Spinal cord (tissue), 10 donors: ENCODE measurements around the gene SEZ6. TPM values are rescaled to one million over a fixed set of nuclear protein-coding genes. Genes with fewer than 3 reads are reported as not detected.
A peak's percentile ranks its signal among the peaks of the same experiment; 100 is the strongest.

Experiments
- DNase-seq, 6 donors: peaks; one replicate each; pipeline versions ENCODE4 v3.0.0 to v3.0.0-alpha.2; 2013 to 2015; ENCODE audit warnings: low spot score in 6 of 6, low read depth in 4 of 6
- H3K27ac ChIP-seq: one replicate; pipeline ENCODE4 v1.5.1; 2013; ENCODE audit warnings: low read depth, low read length, control low read depth
- H3K27me3 ChIP-seq: one replicate; pipeline ENCODE4 v1.6.1; 2013; ENCODE audit warnings: low read length; ENCODE audit not compliant: control insufficient read depth, insufficient read depth
- H3K36me3 ChIP-seq: one replicate; pipeline ENCODE4 v1.6.1; 2013; ENCODE audit warnings: low read length; ENCODE audit not compliant: control insufficient read depth, insufficient read depth
- H3K4me1 ChIP-seq: one replicate; pipeline ENCODE4 v1.6.1; 2013; ENCODE audit warnings: low read length; ENCODE audit not compliant: control insufficient read depth, insufficient read depth
- H3K4me3 ChIP-seq: one replicate; pipeline ENCODE4 v1.5.1; 2013; ENCODE audit warnings: low read depth, low read length, control low read depth
- H3K9me3 ChIP-seq: one replicate; pipeline ENCODE4 v1.6.1; 2013; ENCODE audit warnings: low read length; ENCODE audit not compliant: control insufficient read depth, insufficient read depth
- WGBS: methylation state at CpG from one replicate; pipeline ENCODE4 v1.1.5; 2013; ENCODE audit warnings: missing lambda C conversion rate; ENCODE audit not compliant: insufficient coverage; 5-methylcytosine and 5-hydroxymethylcytosine counted together
- polyA plus RNA-seq, 2 donors: library from polyadenylated mRNA; unstranded; fragments of 120-200 nt; gene quantifications; one replicate each; pipeline ENCODE4 v1.2.1, GENCODE V29; 2013; ENCODE audit not compliant: insufficient read length in 2 of 2
- total RNA-seq, 2 donors: library from RNA; depleted of rRNA in 1 of 2; stranded (reverse); fragments of 120-200 nt in 1 of 2; fragments of >200 nt in 1 of 2; gene quantifications; one replicate each; pipeline versions ENCODE4 v1.2.3 to v1.2.4, GENCODE V29; 2013 to 2014
- donor health status: healthy.

SEZ6 gene
- total and polyA plus RNA-seq, 4 donors: 17.1 to 91.6 (median 55.1) TPM

- no peak overlapping the region for H3K27ac ChIP-seq
- H3K4me3 ChIP-seq: no peak overlapping the region
- no peaks in the 10 kb centered on the region for H3K9me3 ChIP-seq
- DNase-seq: no peak
- H3K4me1 ChIP-seq: peaks cover 17% of the 10 kb centered on the region
- 62% methylated on average over 3 of the region's 7 CpGs for WGBS
- H3K27me3 ChIP-seq: no peaks in the 10 kb centered on the region
- H3K36me3 ChIP-seq: peaks cover 64% of the 10 kb centered on the region
Measured at GRCh38 chr17:28906706-28907438, 99.0 kb downstream of the SEZ6 start.

GRCh38 chr17:28906276-28906675, 99.6 kb downstream of the SEZ6 start:
- H3K4me1 ChIP-seq: peaks cover 23% of the 10 kb centered on the region
- no peaks in the 10 kb centered on the region for H3K27me3 ChIP-seq
- H3K9me3 ChIP-seq: no peaks in the 10 kb centered on the region
- H3K36me3 ChIP-seq: peaks cover 59% of the 10 kb centered on the region
- no peak overlapping the region for H3K4me3 ChIP-seq
- peak in 2 of 6 donors; percentile 23 to 42 for DNase-seq
- no peak overlapping the region for H3K27ac ChIP-seq
- WGBS: 52% methylated on average over 9 of the region's 9 CpGs

Other genes starting within 250 kb of the SEZ6 start
- gene FAM222B, start 163.2 kb downstream of the SEZ6 start, total RNA-seq: 1 to 10 TPM; 4.3 to 7.9 TPM
- gene FAM222B, start 163.2 kb downstream of the SEZ6 start, polyA plus RNA-seq: 10 to 100 TPM; 31.7 to 33.1 TPM
- 10 to 100 TPM; 23.4 to 31.5 TPM for gene ERAL1, start 151.0 kb downstream of the SEZ6 start, total RNA-seq
- gene ERAL1, start 151.0 kb downstream of the SEZ6 start, polyA plus RNA-seq: 10 to 100 TPM; 64.6 to 68.2 TPM
- gene FLOT2, start 108.3 kb downstream of the SEZ6 start, total RNA-seq: 10 to 100 TPM; 34.9 to 39.6 TPM
- gene FLOT2, start 108.3 kb downstream of the SEZ6 start, polyA plus RNA-seq: 100 to 1,000 TPM; 129 to 138 TPM
- gene DHRS13, start 103.0 kb downstream of the SEZ6 start, total RNA-seq: 10 to 100 TPM; 19.8 to 22.2 TPM
- 10 to 100 TPM; 31.4 to 34.0 TPM for gene DHRS13, start 103.0 kb downstream of the SEZ6 start, polyA plus RNA-seq
- gene PHF12, start 54.5 kb downstream of the SEZ6 start, total RNA-seq: 10 to 100 TPM; 21.3 to 29.6 TPM
- gene PHF12, start 54.5 kb downstream of the SEZ6 start, polyA plus RNA-seq: 10 to 100 TPM; 46.3 to 56.0 TPM
- 1 to 10 TPM; 4.0 to 4.4 TPM for gene PIPOX, start 37.1 kb upstream of the SEZ6 start, total RNA-seq
- 10 to 100 TPM in 1 of 2 donors, 1 to 10 TPM in 1; 9.4 to 10.2 TPM for gene PIPOX, start 37.1 kb upstream of the SEZ6 start, polyA plus RNA-seq
- gene MYO18A, start 174.4 kb upstream of the SEZ6 start, total RNA-seq: 10 to 100 TPM; 41.4 to 50.6 TPM
- 10 to 100 TPM; 68.3 to 75.9 TPM for gene MYO18A, start 174.4 kb upstream of the SEZ6 start, polyA plus RNA-seq
- gene CRYBA1, start 240.8 kb upstream of the SEZ6 start, total RNA-seq: not detected
- under 1 TPM in 1 of 2 donors, not detected in 1; 0.26 TPM for gene CRYBA1, start 240.8 kb upstream of the SEZ6 start, polyA plus RNA-seq